Activated CD8-positive, alpha-beta memory T cell treated with anti-CD3 and anti-CD28 coated beads, Interleukin-2, amount 50 U/mL, for 1 hour (primary cell): ENCODE measurements around the gene NKIRAS2.

Experiments used
- DNase-seq: peaks from one replicate; pipeline ENCODE4 v3.0.0-alpha.2; 2020; ENCODE audit errors: extremely low read depth

Gene NKIRAS2

DNA sequence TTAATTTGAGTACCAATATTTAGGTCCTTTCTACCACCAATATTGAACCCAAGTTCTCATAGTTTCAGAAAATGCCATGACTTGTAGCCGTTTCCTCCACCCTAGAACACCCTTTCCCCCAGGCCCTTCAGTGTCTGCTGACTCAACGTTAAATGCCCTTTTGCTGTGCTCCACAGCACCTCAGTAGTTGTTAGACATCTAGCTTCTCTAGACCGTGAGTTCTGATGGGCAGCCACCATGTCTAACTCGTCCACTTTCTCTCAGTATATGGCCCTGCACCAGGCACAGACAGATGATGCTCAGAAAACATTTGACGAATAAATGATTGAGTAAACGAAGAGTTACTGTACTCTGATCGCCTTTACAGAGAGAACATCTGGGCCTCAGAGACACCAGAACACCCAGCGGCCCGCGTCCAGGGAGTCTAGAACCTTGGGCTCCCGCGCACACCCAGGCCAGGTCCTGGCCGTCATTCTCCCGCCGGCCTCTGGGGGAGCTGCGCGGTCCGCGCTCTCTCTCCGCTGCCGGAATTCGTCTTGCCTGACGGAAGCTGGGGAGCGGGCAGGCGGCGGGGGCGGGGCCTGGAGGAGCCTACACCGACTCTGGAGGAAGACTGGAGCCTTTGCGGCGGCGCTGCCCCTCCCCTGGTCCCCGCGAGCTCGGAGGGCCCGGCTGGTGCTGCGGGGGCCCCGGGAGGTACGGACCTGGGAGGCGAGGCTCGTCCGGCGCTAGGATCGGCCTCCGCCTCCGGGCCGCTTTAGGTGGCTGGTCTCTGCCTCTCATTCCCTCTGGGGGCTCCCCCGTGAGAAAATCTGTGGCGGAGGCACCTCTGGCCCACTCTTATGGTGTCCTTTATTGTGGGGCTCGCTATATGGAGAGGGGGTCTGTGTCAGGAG is at the start of gene NKIRAS2:
NKIRAS2 (plus strand) TSS at position 582 of the 896 bp plus-strand sequence. CDS start 1,488 bp downstream, outside the sequence.
- DNase-seq, result peak; percentile 76

DNA sequence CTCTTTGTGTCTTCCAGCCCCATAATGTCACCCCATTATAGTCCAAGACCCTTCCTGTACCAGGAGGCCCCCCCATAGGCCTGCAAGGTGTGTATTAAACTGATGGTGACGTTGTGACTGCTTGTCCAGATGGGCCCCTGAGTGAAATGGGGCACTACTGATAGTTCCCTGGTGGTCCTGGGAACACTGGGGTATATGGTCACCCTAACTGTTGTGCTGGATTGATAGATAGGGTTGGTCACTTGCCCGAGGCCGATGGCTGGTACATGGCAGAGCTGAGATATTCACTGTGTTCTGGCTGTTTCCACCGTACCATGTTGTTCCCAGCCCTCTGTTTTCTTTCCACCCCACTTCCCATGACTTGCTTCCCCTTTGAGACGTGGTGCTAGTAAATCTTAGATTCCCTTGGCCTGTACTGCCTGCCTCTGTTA is 49.0 kb upstream of the NKIRAS2 start:
- no peak for DNase-seq

DNA sequence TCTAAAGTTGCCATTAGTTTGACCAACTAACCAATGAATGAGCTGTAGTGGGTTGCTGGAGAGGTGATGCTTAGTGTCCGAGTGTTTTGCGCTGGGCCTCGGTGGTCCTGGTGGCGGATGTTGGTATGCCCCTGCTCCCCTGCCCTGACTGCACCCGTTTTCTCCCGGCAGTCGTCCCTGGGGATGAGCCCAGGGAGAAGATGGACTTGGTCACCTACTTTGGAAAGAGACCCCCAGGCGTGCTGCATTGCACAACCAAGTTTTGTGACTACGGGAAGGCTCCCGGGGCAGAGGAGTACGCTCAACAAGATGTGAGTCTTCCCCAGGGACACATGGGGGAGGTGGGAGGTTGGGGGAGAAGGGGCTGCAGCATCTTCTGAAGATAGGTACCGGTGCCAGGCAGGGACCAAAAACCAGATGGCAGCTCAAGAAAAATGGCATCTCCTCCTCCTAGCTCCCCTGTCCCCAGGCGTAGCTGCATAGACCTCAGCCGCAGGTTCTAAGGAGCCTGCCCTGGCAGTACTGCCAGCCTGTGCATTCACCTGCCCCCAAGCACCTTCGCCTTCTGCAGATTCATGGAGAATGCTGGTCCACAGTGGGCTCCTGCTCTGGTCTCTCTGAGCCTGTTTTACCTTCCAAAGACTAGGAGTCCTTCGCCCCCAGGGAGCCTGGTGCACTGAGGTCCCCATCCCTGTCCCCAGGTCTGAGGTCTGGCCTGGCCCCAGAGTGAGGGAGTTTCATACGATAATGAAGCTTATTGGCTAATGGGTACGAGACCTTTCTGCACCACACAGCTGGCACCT is 48.0 kb upstream of the NKIRAS2 start:
- no peak for DNase-seq

DNA sequence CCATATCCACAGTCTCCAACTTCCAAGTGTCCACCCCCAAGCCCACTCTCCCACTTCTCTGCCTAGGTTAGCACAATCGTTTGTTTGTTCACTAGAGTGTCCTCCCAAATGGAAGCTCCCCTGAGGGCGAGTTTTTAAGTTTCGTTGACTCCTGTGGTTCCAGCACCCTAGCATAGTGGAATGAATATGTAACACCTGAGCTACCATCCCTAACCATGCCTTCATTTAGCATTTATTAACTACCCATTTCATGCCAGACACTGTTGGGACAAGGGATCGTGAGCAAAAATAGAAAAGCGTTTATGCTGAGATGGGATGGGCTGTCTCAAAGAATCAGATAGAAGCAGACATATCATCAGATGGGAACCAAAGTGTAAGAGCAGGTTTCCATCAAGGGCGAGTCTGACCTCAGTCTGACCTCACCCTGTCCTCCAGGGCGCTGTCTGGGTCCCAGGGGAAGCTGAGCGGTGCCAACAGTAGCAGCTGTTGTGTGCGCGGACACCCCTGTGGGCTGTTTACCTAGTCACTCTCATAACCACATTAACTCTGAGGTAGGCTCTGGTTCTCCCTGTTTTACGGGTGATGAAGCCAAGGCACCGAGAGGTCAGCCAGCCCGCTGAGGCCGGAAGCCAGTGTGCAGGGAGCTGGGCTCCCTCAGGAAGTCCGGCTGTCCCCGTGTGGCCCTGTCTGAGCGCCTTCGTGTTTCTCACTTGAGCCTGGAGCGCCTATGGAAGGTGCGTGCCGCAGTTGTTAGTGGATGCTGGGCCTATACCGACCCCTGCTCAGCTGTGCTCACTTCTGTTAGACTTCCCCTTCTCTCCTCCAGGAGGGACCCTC is 47.1 kb upstream of the NKIRAS2 start:
- no peak for DNase-seq

DNA sequence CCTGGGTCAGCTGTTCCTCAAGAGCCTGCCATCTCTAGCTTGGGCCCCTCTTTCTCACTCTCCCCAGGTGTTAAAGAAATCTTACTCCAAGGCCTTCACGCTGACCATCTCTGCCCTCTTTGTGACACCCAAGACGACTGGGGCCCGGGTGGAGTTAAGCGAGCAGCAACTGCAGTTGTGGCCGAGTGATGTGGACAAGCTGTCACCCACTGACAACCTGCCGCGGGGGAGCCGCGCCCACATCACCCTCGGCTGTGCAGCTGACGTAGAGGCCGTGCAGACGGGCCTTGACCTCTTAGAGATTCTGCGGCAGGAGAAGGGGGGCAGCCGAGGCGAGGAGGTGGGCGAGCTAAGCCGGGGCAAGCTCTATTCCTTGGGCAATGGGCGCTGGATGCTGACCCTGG is 46.5 kb upstream of the NKIRAS2 start:
- no peak for DNase-seq

DNA sequence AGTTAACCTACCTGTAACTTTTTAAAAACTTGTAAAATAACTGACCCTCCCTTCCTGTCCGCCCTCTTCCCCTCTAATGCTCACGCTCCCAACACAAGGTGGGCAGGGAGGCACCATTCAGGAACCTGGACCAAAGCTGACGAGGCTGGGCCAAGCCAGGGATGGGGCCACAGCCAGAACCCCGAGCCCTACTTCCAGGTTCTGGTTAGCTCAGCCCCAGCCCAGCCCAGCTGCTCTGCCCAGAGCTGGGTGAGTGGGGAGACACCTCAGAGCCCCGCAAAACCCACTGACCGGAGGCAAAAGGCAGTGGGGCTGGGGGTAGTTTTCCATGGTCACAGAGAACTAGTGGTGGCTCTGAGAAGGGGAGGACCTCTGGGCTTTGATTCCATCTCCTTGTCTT is 45.9 kb upstream of the NKIRAS2 start:
- no peak for DNase-seq

DNA sequence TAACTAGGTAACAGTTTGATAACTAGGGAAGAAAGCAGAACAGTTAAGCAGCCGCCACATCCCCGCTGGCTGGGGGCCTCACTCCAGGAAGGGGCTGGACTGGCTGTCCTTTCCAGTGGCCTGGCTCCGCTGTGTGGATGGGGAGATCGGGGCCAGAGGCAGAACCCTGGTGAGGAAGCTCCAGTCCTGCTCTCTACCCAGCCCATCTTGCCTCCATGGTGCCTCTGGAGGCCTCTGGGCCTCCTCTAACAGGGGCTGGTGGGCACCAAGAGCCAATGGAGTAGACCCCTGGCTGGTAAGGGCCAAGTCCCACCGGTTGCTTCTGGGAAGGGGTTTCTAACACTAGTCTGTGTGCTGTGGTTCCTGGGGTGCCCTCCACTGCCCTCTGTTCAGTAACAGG is 45.2 kb upstream of the NKIRAS2 start:
- DNase-seq, result no peak

DNA sequence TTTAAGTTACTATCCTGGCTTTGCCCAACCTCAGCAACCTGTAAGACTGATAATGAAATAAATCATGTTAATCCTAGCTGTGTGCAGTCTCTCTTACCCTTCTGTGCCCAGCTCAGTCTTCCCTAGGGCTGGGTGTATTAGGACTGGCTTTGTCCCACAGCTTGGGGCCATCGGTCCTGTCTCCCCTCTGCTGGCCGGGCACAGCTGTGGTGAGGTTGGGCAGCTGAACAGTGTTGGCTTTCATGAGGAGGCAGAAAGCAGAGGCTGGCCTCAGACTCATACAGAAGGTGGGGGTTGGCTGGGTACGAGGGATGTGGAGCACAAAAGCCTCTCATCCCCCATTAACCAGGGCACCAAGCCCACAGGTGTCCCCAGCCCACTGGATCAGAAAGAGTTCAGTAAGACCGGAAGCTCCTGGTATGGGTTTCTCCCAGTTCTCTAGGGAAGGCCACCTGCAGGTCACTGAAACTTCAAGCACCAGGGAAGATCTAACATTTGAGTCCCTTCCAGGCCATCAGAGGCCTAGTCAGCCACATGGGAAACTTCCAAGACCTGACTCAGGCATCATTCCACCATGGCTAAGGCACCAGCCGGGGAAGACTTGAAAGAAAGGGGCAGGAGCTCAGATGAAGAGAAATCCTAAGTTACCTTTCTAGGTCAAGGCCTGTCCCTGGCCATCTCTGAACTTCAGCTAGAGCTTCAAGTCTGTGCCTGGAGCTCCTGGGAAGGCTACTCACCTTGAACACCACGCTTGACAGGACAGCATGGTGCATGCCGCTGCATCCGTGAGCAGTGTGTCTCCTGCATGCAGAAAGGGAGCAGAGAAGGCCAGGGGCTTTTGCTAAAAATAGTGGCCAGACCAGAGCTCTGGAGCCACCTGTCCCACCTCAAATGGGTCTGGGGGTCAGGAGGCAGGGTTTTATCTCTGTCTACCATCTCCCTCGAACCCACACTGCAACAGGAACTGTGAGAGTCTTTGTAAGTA is 44.5 kb upstream of the NKIRAS2 start:
- DNase-seq, result no peak

DNA sequence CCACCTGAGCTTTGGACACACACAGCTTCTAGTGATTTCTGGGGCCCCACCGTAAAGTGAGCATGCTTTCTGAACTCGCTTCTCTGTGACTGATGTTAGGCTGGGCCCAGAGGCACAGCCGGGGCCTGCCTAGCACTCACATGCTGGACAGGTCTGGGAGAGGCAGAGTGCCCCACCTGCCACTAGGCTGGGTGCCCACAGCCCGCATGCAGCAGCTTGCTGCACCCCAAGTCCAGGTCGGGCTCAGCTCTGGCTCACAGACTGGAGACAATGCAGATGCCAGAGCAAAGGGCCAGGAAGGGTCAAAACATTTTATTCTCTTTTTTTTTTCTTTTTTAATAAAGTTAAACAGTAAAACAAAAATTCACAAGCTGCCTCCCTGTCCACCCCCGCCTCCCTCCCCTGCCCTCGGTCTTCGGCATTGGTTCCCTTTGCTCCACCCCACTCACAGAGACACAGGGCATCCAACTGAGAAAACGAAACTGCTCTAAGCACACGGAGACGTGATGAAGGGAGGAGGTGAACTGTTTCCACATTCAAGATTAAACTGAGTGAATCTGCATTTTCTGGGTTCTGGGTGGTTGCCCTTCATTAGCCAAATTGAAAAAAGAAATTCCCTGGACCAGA is 43.6 kb upstream of the NKIRAS2 start:
- DNase-seq, result no peak

DNA sequence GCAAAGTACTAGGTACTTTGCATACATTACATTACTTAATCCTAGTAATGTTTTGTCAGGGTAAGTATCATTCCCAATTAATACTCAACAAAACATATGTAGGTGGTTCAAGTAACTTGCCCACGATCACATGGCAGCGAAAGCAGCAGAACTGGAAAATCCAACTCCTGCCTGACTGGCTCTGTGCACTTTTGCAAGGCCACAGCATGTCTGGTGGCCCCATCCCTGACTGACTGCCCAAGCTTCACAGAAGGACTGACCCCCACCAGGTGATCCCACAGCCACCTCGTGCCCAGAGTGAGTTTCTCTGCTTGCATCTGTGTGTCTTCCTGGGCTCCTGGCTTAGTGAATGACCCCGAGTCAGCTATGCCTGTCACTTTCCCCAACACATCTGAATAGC is 41.9 kb upstream of the NKIRAS2 start:
- DNase-seq, result no peak

DNA sequence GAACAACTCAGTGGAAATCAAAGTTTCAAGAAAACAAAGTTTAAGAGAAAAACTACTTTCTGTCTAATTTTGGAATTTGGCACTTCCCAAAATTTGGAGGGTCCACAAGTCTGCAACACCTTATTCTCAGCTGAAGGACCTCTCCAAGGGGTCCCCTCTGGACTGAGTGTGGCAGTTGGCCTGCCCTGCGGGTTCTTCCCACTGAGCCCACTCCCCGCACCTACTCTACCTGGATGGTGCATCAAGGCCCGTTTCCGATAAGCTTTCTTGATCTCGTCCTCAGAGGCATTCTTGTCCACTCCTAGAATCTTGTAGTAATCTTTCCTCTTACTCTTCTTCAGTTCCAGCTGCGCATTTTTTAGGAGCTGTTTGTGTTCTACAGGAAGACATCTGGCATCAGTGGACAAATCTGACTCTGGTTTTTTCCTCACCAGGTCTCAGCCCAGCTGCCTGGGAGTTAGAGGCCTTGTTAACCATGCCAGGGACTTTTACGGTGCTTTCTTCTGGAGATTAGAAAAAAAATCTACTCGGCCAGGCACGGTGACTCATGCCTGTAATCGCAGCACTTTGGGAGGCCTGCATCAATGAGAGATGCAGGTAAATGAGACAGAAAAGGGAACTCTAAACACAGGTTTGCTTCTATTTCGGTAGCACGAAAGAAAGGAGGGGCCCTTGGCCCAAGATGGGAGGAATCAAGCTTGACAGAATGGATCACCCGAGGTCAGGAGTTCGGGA is 37.7 kb upstream of the NKIRAS2 start:
- DNase-seq, result no peak

DNA sequence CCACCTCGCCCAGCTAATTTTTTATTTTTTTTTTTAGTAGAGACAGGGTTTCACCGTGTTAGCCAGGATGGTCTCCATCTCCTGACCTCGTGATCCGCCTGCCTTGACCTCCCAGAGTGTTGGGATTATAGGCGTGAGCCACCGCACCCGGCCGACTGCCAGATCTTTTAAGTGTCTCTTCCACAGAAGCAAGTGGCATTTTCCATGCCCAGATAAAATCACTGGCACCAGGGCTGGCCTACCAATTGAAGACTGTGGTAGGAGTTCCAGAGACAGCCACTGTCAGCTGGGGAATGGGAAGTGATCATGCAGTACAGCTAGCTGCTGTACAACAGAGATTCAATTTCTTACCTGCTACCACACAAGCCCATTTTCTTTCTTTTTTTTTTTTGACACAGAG is 35.4 kb upstream of the NKIRAS2 start:
- no peak for DNase-seq

DNA sequence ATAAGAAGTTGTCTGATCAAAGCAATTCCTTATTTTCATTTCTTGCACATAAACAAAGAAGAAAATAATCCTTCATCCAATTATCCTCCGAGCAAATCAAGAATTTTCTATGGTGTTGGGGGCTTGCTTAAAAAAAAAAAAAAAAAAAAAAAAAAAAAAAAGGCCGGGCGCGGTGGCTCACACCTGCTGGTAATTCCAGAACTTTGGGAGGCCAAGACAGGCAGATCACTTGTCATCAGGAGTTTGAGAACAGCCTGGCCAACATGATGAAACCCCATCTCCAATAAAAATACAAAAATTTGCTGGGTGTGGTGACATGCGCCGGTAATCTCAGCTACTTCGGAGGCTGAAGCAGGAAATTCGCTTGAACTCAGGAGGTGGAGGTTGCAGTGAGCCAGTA is 34.0 kb upstream of the NKIRAS2 start:
- DNase-seq, result no peak

DNA sequence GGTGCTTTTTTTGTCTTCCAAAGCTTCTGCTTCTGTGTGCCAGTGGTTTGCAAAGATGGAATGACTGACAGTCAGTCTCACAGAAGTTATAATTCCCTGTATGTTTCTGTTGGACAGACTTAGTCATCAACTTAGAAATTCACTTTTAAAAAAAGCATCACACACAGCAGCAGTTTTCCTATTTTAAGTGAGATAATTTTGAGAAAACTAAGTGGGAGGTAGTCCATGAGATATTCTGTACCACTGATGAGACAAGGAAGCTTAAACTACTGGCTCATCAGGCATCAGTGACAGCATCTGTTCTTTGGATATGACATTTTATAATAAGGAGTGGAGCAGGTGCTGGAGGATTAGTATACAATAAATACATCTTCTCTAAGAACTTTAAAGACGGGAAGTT is 33.3 kb upstream of the NKIRAS2 start:
- DNase-seq, result no peak

DNA sequence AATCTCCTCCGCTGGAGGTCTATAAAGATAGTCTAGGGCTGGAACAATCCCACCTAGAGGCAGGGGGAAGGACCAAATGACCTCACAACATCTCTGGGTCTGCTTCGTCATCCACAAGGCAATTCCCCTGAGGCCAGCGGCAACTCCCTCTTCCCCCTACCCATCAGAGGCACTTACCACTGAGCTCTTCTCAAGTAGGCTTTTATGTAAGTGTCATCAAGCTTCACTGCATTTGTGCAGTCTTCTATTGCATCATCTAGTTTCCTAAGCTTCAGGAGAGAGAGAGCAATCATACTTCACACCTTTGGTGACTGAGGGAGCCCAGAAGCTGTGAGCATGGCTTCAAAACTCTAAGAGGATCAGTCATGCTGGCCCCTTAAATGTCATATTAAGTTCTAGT is 32.2 kb upstream of the NKIRAS2 start:
- no peak for DNase-seq

DNA sequence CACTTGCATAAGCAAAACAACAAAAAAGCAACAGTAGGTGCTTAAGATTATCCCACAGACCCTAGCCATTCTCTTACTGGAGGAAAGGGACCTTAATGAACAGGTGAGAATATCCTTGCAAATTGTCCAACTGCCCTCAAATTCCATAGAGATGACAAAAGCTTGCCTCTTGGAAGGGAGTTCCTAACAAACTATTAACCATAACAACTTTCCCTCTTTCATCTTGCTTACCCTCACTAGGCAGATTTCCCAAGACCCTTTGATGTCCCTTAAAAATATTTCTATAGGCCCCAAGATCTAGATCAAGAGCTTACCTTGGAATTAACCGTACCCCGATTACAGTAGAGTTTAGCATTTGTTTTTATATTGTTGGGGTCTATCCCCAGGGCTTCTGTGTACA is 31.5 kb upstream of the NKIRAS2 start:
- DNase-seq, result no peak

DNA sequence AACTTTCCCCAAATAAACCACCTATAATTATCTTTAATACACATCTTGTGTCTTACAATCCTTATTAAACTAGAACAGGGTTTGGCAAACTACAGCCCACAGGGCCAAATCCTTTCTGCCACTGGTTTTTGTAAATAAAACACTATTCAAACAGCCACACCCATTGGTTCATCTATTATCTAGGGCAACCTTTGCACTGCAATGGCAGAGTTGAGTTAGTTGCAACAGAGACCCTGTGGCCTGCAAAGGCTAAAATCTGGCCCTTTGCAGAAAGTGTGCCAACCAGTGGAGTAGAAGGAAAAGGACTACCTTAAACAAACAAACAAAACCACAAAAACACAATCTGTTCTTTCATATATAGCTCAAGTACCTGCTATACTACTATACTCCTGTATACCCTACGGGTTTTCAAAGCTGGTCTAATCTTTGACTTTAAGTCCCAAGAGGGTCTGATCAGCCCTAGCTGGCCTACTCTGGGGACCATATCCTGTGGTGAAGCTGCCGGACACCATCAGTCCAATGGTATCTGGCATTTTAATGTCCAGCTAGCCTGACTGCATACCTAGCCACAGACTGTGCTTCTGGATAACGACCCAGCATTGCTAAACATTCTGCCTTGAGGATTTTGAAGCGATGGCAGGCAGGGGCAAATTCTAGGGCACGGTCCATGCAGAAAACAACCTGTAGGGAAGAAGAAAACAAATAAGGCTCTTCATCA is 30.0 kb upstream of the NKIRAS2 start:
- DNase-seq, result no peak

DNA sequence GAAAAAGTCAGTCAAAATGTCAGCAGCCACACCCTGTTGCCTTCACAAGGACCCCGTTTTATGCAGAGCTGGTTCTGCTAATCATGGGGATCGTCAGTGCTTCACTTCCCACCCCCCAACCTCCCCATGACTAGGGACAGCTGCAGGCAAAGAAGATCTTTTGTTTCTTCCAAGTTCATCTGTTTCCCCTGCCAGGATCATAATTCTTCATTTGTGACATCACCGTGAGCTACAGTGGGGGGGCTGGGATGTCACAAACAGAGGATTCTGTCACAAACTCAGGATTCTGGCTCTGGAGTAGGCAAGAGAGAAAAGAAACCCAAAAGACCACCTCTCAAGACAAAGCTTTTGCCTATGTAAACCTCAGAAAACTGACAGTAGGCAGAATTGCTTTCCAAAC is 27.3 kb upstream of the NKIRAS2 start:
- DNase-seq, result no peak

DNA sequence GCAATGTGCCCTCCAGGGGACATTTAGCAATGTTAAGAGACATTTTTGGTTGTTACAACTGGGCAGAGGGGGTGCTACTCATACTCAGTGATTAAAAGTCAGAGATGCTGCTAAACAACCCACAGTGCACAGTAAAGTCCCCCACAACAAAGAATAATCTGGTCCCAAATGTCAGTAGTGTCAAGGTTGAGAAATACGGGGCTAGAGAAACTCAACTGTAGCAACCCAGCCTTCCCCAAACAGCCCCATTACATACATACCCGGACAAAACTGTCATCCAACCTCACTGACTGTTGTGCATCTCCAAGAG is 23.1 kb upstream of the NKIRAS2 start:
- no peak for DNase-seq
